ENCODE data around the gene CCDC171. TPM values are rescaled to one million over a fixed set of nuclear protein-coding genes. Genes with fewer than 3 reads are reported as not detected.

CCDC171 gene
- total RNA-seq, 1 experiment from 2014 or later = 2.8 TPM

- ChIA-PET POLR2A (no interaction called here), CTCF (interaction anchor here (0.7 kb wide), 1 partner anchor 211 kb away, joined by 6 read pairs; no protein-coding TSS in a partner anchor)
- H3K36me3 Mint-ChIP-seq = no peaks in the 10 kb centered on the region
- no peak for DNase-seq (ENCODE audit: low spot score)
- H3K27ac Mint-ChIP-seq = no peak overlapping the region
- no peak for ATAC-seq
- H3K4me1 Mint-ChIP-seq = no peaks in the 10 kb centered on the region
- no peaks in the 10 kb centered on the region for H3K9me3 Mint-ChIP-seq
- H3K27me3 Mint-ChIP-seq (ENCODE audit: low read depth) = no peaks in the 10 kb centered on the region
- H3K4me3 Mint-ChIP-seq = no peak overlapping the region
- no peak for TF ChIP-seq HMGA2 (CRISPR knock-in tag; IDR thresholded peaks at IDR 0.05)
- TF ChIP-seq E2F1 (CRISPR knock-in tag; IDR thresholded peaks at IDR 0.05) = no peak
- TF ChIP-seq E2F4 (CRISPR knock-in tag; IDR thresholded peaks at IDR 0.05; ENCODE audit: borderline replicate concordance, low read depth) = no peak
- no peak for TF ChIP-seq ZMAT4 (CRISPR knock-in tag; IDR thresholded peaks at IDR 0.05)
- no peak for TF ChIP-seq NFYB (CRISPR knock-in tag; conservative IDR thresholded peaks at IDR 0.05; ENCODE audit: low read depth)
- no peak for TF ChIP-seq SMAD4 (CRISPR knock-in tag; IDR thresholded peaks at IDR 0.05)
- no peak for TF ChIP-seq AR (CRISPR knock-in tag; IDR thresholded peaks at IDR 0.05)
- TF ChIP-seq GTF2I (CRISPR knock-in tag; conservative IDR thresholded peaks at IDR 0.05) = no peak
- no peak for TF ChIP-seq TEAD1 (CRISPR knock-in tag; IDR thresholded peaks at IDR 0.05)
Measured at GRCh38 chr9:15867334-15867733, 314.5 kb downstream of the CCDC171 start.

GRCh38 chr9:15867988-15868387 is 315.1 kb downstream of the CCDC171 start:
- no peaks in the 10 kb centered on the region for H3K36me3 Mint-ChIP-seq
- no peak overlapping the region for H3K27ac Mint-ChIP-seq
- CTCF ChIA-PET = interaction anchor here (0.7 kb wide), 1 partner anchor 212 kb away, joined by 6 read pairs; no protein-coding TSS in a partner anchor
- DNase-seq (ENCODE audit: low spot score) = no peak
- no peaks in the 10 kb centered on the region for H3K9me3 Mint-ChIP-seq
- H3K4me3 Mint-ChIP-seq = no peak overlapping the region
- POLR2A ChIA-PET = no interaction called here
- H3K27me3 Mint-ChIP-seq (ENCODE audit: low read depth) = no peaks in the 10 kb centered on the region
- no peak for TF ChIP-seq PREB (CRISPR knock-in tag; IDR thresholded peaks at IDR 0.05; ENCODE audit: borderline replicate concordance)
- no peak for TF ChIP-seq SMAD4 (CRISPR knock-in tag; IDR thresholded peaks at IDR 0.05)
- TF ChIP-seq GTF2I (CRISPR knock-in tag; conservative IDR thresholded peaks at IDR 0.05) = no peak
- TF ChIP-seq CDX4 (CRISPR knock-in tag; IDR thresholded peaks at IDR 0.05; ENCODE audit: borderline replicate concordance) = no peak
- TF ChIP-seq TCF7 (CRISPR knock-in tag; IDR thresholded peaks at IDR 0.05; ENCODE audit: low read depth) = no peak
- no peak for TF ChIP-seq MAX (CRISPR knock-in tag; IDR thresholded peaks at IDR 0.05)
- TF ChIP-seq AFF4 (CRISPR knock-in tag; IDR thresholded peaks at IDR 0.05; ENCODE audit: borderline replicate concordance) = no peak
- no peak for TF ChIP-seq ZNF396 (CRISPR knock-in tag; IDR thresholded peaks at IDR 0.05; ENCODE audit: borderline replicate concordance)
- TF ChIP-seq JUN (CRISPR knock-in tag; IDR thresholded peaks at IDR 0.05) = no peak
- no peak for TF ChIP-seq ZNF423 (CRISPR knock-in tag; IDR thresholded peaks at IDR 0.05)
- no peak for ATAC-seq
- H3K4me1 Mint-ChIP-seq = no peaks in the 10 kb centered on the region
